AG09319 (cell line): ENCODE measurements around the gene FBN1.

Experiments used
- DNase-seq: peaks from one replicate; pipeline ENCODE4 v3.0.0-alpha.2; 2010; ENCODE audit warnings: low read depth; ENCODE audit errors: extremely low read depth
- TF ChIP-seq, protein P1 (sequence below): IDR thresholded peaks from 2 replicates; pipeline ENCODE4 v1.5.1; 2011; ENCODE audit warnings: low read depth, mild to moderate bottlenecking, inconsistent platforms, low read length, moderate library complexity

Gene FBN1

DNA sequence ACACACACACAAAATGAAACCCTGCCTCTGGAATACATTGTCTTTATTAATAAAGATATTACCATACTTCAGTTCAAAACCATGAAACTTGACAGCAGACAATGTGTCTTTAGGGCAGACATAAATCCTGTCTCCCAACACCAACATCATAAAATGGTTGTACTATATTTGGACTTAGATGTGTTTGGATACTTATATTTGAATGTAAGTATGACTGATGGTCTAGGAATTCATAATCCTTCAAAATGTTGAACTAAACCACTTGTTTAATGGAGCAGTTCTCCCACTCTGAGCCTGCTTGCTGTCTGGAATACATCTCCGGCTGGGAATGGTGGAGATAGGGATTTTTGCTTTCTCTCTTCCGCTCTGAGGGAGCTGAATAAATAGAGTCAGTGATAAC, 10.6 kb downstream of the FBN1 start:
- no peak for DNase-seq
- TF ChIP-seq, protein P1, sequence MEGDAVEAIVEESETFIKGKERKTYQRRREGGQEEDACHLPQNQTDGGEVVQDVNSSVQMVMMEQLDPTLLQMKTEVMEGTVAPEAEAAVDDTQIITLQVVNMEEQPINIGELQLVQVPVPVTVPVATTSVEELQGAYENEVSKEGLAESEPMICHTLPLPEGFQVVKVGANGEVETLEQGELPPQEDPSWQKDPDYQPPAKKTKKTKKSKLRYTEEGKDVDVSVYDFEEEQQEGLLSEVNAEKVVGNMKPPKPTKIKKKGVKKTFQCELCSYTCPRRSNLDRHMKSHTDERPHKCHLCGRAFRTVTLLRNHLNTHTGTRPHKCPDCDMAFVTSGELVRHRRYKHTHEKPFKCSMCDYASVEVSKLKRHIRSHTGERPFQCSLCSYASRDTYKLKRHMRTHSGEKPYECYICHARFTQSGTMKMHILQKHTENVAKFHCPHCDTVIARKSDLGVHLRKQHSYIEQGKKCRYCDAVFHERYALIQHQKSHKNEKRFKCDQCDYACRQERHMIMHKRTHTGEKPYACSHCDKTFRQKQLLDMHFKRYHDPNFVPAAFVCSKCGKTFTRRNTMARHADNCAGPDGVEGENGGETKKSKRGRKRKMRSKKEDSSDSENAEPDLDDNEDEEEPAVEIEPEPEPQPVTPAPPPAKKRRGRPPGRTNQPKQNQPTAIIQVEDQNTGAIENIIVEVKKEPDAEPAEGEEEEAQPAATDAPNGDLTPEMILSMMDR = no peak

DNA sequence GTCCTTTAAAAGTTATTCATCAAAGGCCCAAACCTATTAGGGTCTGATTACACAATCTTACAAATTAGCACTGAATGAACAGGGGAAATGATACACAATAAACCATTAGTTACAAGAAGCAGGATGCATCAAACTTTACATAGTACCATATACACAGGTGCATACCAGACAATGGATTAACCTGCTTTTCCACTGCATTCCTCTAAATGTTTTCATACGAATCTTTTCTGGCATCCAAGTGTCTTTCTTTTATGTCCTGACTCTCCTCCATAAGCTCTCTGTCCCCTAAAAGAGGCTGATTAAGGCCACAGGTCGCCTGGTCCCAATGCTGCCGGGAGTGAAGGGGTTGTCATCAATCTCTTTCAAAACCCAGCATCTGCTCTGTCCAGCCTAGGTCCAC, 11.4 kb downstream of the FBN1 start:
- TF ChIP-seq, protein P1 = no peak
- no peak for DNase-seq

- no peak for DNase-seq
- TF ChIP-seq, protein P1 = no peak
Measured at GRCh38 chr15:48632651-48633050, 12.9 kb downstream of the FBN1 start.

GRCh38 chr15:48631176-48631770, 14.2 kb downstream of the FBN1 start:
- no peak for DNase-seq
- TF ChIP-seq, protein P1 = no peak

GRCh38 chr15:48630245-48630644, 15.3 kb downstream of the FBN1 start:
- no peak for DNase-seq
- TF ChIP-seq, protein P1 = no peak

- no peak for DNase-seq
- TF ChIP-seq, protein P1 = no peak
Measured at GRCh38 chr15:48628832-48629231, 16.7 kb downstream of the FBN1 start.

GRCh38 chr15:48627260-48627940, 18.1 kb downstream of the FBN1 start:
- TF ChIP-seq, protein P1 = no peak
- DNase-seq = no peak
